ENCODE measurements around the gene MRPL49. TPM values are rescaled to one million over a fixed set of nuclear protein-coding genes. Genes with fewer than 3 reads are reported as not detected.

MRPL49 gene
- 54.4 and 68.5 TPM in 2 replicates for polyA plus RNA-seq (2011; rRNA removed)
- polyA minus RNA-seq (2011; rRNA and poly(A)+ RNA removed) = 18.6 and 26.8 TPM in 2 replicates

DNA sequence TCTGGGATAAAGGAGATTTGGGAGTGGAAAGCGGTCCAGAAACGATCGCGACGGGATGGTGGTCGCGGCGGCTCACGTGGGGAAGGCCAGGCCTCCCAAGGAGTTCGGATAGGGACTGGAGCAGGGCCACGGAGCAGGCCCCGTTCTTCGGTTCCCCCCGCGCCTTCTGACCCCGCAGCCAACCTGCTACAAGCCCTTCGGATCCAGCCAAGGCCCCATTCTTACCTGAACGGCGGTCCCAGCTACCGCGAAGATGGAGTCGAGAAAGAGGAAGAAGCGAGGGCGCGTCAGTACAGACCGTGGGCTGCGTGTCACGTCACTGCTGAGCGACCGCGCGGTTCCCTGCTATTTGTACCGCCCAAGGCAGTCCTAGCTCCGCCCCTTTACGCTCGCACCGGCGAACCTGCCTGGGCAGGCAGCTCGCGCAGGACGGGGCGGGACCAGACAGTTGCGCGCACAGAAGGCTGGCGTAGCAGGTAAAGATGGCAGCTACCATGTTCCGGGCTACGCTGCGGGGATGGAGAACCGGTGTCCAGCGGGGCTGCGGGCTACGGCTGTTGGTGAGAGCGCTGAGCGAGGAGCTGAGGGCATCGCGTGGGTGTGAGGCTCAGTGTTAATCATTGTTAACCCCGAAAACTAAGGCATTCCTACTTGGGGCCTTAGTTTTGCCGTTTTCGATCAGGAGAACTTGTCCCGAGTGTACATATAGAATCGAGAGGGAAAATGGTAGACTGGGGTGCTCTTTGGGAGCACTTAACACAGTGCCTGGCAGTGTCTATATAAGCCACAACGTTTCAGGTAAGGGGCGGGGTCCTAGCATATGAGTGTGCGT lies at the start of gene MRPL49, which contains the start of gene FAU:
MRPL49 (plus strand) TSS at position 457 of the 832 bp plus-strand sequence; CDS start at position 483, 26 bp downstream.
FAU (minus strand) TSS at position 270 of the 832 bp plus-strand sequence. CDS start 321 bp downstream, outside the sequence.
- Histone ChIP-seq H3K4me3 (ENCODE audit: low read depth, low read length) (peak within 1 kb of the TSS; percentile 55), H3K36me3 (ENCODE audit: control insufficient read depth, insufficient read depth, low read length) (peaks cover 16% of the 10 kb centered on the region), H3K27me3 (ENCODE audit: control insufficient read depth, insufficient read depth, low read length) (no peaks in the 10 kb centered on the region)
- DNase-seq (ENCODE audit: low read depth) = peak; percentile 86
- TF ChIP-seq CTCF (IDR thresholded peaks at IDR 0.05; ENCODE audit: insufficient read depth, low read depth, low read length) = no peak
- CTCF ChIA-PET = interaction anchor here (0.7 to 2.0 kb wide), 8 partner anchors 8 to 203 kb away, joined by 3 to 21 read pairs (median 3); partner anchors contain the start of genes ARL2 and TM7SF2
- POLR2A ChIA-PET = interaction anchor here (0.6 to 1.2 kb wide), 7 partner anchors 9 to 192 kb away, joined by 3 to 13 read pairs (median 3); partner anchors contain the start of genes CDC42EP2 and TM7SF2

GRCh38 chr11:65072631-65072966 lies 49.5 kb upstream of the MRPL49 start:
- Histone ChIP-seq H3K36me3 (ENCODE audit: control insufficient read depth, insufficient read depth, low read length) (no peaks in the 10 kb centered on the region), H3K4me3 (ENCODE audit: low read depth, low read length) (no peak overlapping the region), H3K27me3 (ENCODE audit: control insufficient read depth, insufficient read depth, low read length) (no peaks in the 10 kb centered on the region)
- ChIA-PET POLR2A (no interaction called here), CTCF (interaction anchor here (1.4 to 1.6 kb wide), 2 partner anchors 9 to 38 kb away, joined by 3 to 7 read pairs; no protein-coding TSS in a partner anchor)
- no peak for TF ChIP-seq CTCF (IDR thresholded peaks at IDR 0.05; ENCODE audit: insufficient read depth, low read depth, low read length)
- DNase-seq (ENCODE audit: low read depth) = no peak

GRCh38 chr11:65077451-65077850 lies 44.7 kb upstream of the MRPL49 start:
- no peak for TF ChIP-seq CTCF (IDR thresholded peaks at IDR 0.05; ENCODE audit: insufficient read depth, low read depth, low read length)
- Histone ChIP-seq H3K4me3 (ENCODE audit: low read depth, low read length) (no peak overlapping the region), H3K36me3 (ENCODE audit: control insufficient read depth, insufficient read depth, low read length) (no peaks in the 10 kb centered on the region), H3K27me3 (ENCODE audit: control insufficient read depth, insufficient read depth, low read length) (no peaks in the 10 kb centered on the region)
- POLR2A ChIA-PET = no interaction called here
- no peak for DNase-seq (ENCODE audit: low read depth)
- CTCF ChIA-PET = interaction anchor here (1.1 to 2.1 kb wide), 3 partner anchors 28 to 65 kb away, joined by 3 to 7 read pairs (median 3); partner anchors contain the start of gene ARL2

GRCh38 chr11:65078151-65078550 lies 44.0 kb upstream of the MRPL49 start:
- POLR2A ChIA-PET = no interaction called here

More at GRCh38 chr11:65078151-65078550, 44.0 kb upstream of the MRPL49 start:
- CTCF ChIA-PET = interaction anchor here (1.1 to 2.1 kb wide), 2 partner anchors 64 to 65 kb away, joined by 3 to 7 read pairs; partner anchors contain the start of gene ARL2
- H3K4me3 ChIP-seq (ENCODE audit: low read depth, low read length) = no peak overlapping the region
- H3K36me3 ChIP-seq (ENCODE audit: control insufficient read depth, insufficient read depth, low read length) = no peaks in the 10 kb centered on the region
- DNase-seq (ENCODE audit: low read depth) = no peak
- no peaks in the 10 kb centered on the region for H3K27me3 ChIP-seq (ENCODE audit: control insufficient read depth, insufficient read depth, low read length)
- TF ChIP-seq CTCF (IDR thresholded peaks at IDR 0.05; ENCODE audit: insufficient read depth, low read depth, low read length) = peak; percentile 59
